Mesothelial cell of epicardium (in vitro differentiated cells): ENCODE data around the gene DNAI1. TPM values are rescaled to one million over a fixed set of nuclear protein-coding genes. Genes with fewer than 3 reads are reported as not detected.

Source experiments
- DNase-seq, 2 experiments: peaks; one replicate each; pipeline ENCODE4 v3.0.0; 2021; ENCODE audit warnings: low spot score in 2 of 2; ENCODE audit not compliant: unreplicated experiment in 2 of 2
- H3K27ac Mint-ChIP-seq: 2 replicates; pipeline ENCODE4 v1.8.0; 2021; ENCODE audit warnings: mixed read lengths
- H3K27me3 Mint-ChIP-seq: 2 replicates; pipeline ENCODE4 v1.8.0; 2021; ENCODE audit warnings: low read depth, mixed read lengths
- H3K36me3 Mint-ChIP-seq: 2 replicates; pipeline ENCODE4 v1.8.0; 2021; ENCODE audit warnings: mixed read lengths
- H3K4me1 Mint-ChIP-seq: 2 replicates; pipeline ENCODE4 v1.8.0; 2021; ENCODE audit warnings: mixed read lengths
- H3K4me3 Mint-ChIP-seq: 2 replicates; pipeline ENCODE4 v1.8.0; 2021; ENCODE audit warnings: mild to moderate bottlenecking, moderate library complexity, mixed read lengths
- H3K9me3 Mint-ChIP-seq: 2 replicates; pipeline ENCODE4 v1.8.0; 2021; ENCODE audit warnings: mixed read lengths
- CTCF ChIP-seq: fragments of 200-600 bp; sonication (generic); IDR thresholded peaks from one replicate; pipeline ENCODE4 v1.5.0; 2021; ENCODE audit warnings: antibody characterized with exemption; ENCODE audit not compliant: unreplicated experiment
- total RNA-seq: library from RNA; stranded (reverse); gene quantifications from 3 replicates; pipeline ENCODE4 v1.2.1, GENCODE V29; 2021

Gene DNAI1
- total RNA-seq, 1 donor from 2014 or later, result not detected

- TF ChIP-seq CTCF, result no peak
- no peaks in the 10 kb centered on the region for H3K9me3 Mint-ChIP-seq
- peaks cover 5% of the 10 kb centered on the region for H3K4me1 Mint-ChIP-seq
- H3K36me3 Mint-ChIP-seq, result no peaks in the 10 kb centered on the region
- DNase-seq, result no peak
- no peak overlapping the region for H3K27ac Mint-ChIP-seq
- H3K4me3 Mint-ChIP-seq, result no peak overlapping the region
- peaks cover 23% of the 10 kb centered on the region for H3K27me3 Mint-ChIP-seq
Measured at GRCh38 chr9:34514816-34515215, 56.2 kb downstream of the DNAI1 start.

GRCh38 chr9:34515959-34516358, 57.4 kb downstream of the DNAI1 start:
- no peak for TF ChIP-seq CTCF
- peaks cover 5% of the 10 kb centered on the region for H3K4me1 Mint-ChIP-seq
- peaks cover 32% of the 10 kb centered on the region for H3K27me3 Mint-ChIP-seq
- no peak overlapping the region for H3K4me3 Mint-ChIP-seq
- H3K36me3 Mint-ChIP-seq, result no peaks in the 10 kb centered on the region
- no peak for DNase-seq
- no peaks in the 10 kb centered on the region for H3K9me3 Mint-ChIP-seq
- no peak overlapping the region for H3K27ac Mint-ChIP-seq

GRCh38 chr9:34517185-34517584, 58.6 kb downstream of the DNAI1 start:
- no peaks in the 10 kb centered on the region for H3K36me3 Mint-ChIP-seq
- peaks cover 40% of the 10 kb centered on the region for H3K27me3 Mint-ChIP-seq
- no peak for TF ChIP-seq CTCF

GRCh38 chr9:34518110-34518616, 59.6 kb downstream of the DNAI1 start:
- H3K36me3 Mint-ChIP-seq, result no peaks in the 10 kb centered on the region
- DNase-seq, result no peak
- no peak overlapping the region for H3K27ac Mint-ChIP-seq
- peaks cover 45% of the 10 kb centered on the region for H3K27me3 Mint-ChIP-seq
- H3K9me3 Mint-ChIP-seq, result no peaks in the 10 kb centered on the region
- H3K4me1 Mint-ChIP-seq, result peaks cover 3% of the 10 kb centered on the region
- TF ChIP-seq CTCF, result no peak
- no peak overlapping the region for H3K4me3 Mint-ChIP-seq

More at GRCh38 chr9:34517185-34517584, 58.6 kb downstream of the DNAI1 start:
- Mint-ChIP-seq H3K4me1 (peaks cover 5% of the 10 kb centered on the region), H3K9me3 (no peaks in the 10 kb centered on the region), H3K27ac (no peak overlapping the region), H3K4me3 (no peak overlapping the region)
- DNase-seq, result no peak

GRCh38 chr9:34518896-34519295, 60.3 kb downstream of the DNAI1 start:
- Mint-ChIP-seq H3K4me3 (no peak overlapping the region), H3K9me3 (no peaks in the 10 kb centered on the region), H3K36me3 (no peaks in the 10 kb centered on the region), H3K27ac (no peak overlapping the region), H3K27me3 (peaks cover 48% of the 10 kb centered on the region), H3K4me1 (no peaks in the 10 kb centered on the region)
- no peak for TF ChIP-seq CTCF
- no peak for DNase-seq
